AML-193 (cell line): ENCODE data around the gene MORC2.

ENCODE experiments used
- DNase-seq, 2 experiments: peaks; one replicate each; lab custom pipeline; 2025; lab: John Stamatoyannopoulos, UW

Gene MORC2

GRCh38 chr22:30921108-30921507 is 47.5 kb downstream of the MORC2 start:
- DNase-seq, result no peak

GRCh38 chr22:30920407-30920806 is 48.2 kb downstream of the MORC2 start:
- DNase-seq, result peak; percentile 41 to 44

- no peak for DNase-seq
These were observed 48.6 kb downstream of the MORC2 start for GRCh38 chr22:30919973-30920372.

- no peak for DNase-seq
These were observed 49.8 kb downstream of the MORC2 start for GRCh38 chr22:30918761-30919160.

- no peak for DNase-seq
These were observed 58.2 kb downstream of the MORC2 start for GRCh38 chr22:30910358-30910757.

- DNase-seq, result no peak
These were observed 59.3 kb downstream of the MORC2 start for GRCh38 chr22:30909306-30909705.

GRCh38 chr22:30908051-30908461 is 60.5 kb downstream of the MORC2 start:
- DNase-seq, result no peak

GRCh38 chr22:30906946-30907345 is 61.6 kb downstream of the MORC2 start:
- no peak for DNase-seq

GRCh38 chr22:30906411-30906810 is 62.2 kb downstream of the MORC2 start:
- DNase-seq, result no peak

- no peak for DNase-seq
These were observed 62.8 kb downstream of the MORC2 start for GRCh38 chr22:30905696-30906341.

- DNase-seq, result no peak
These were observed 64.6 kb downstream of the MORC2 start for GRCh38 chr22:30903876-30904460.

GRCh38 chr22:30902496-30903357 is 65.8 kb downstream of the MORC2 start:
- no peak for DNase-seq

GRCh38 chr22:30894371-30894740 is 74.2 kb downstream of the MORC2 start:
- no peak for DNase-seq

- DNase-seq, result no peak
These were observed 74.9 kb downstream of the MORC2 start for GRCh38 chr22:30893434-30894370.

- DNase-seq, result no peak
These were observed 75.8 kb downstream of the MORC2 start for GRCh38 chr22:30892731-30893221.

- no peak for DNase-seq
These were observed 76.3 kb downstream of the MORC2 start for GRCh38 chr22:30892286-30892685.

GRCh38 chr22:30891781-30892180 is 76.8 kb downstream of the MORC2 start:
- no peak for DNase-seq

- no peak for DNase-seq
These were observed 77.2 kb downstream of the MORC2 start for GRCh38 chr22:30891443-30891755.

GRCh38 chr22:30890686-30891442 is 77.7 kb downstream of the MORC2 start:
- DNase-seq, result peak in 1 of 2 experiments; percentile 0

GRCh38 chr22:30889996-30890480 is 78.5 kb downstream of the MORC2 start:
- DNase-seq, result no peak
